ENCODE measurements around the gene MESD.
A peak's percentile ranks its signal among the peaks of the same experiment; 100 is the strongest.

MESD gene

DNA sequence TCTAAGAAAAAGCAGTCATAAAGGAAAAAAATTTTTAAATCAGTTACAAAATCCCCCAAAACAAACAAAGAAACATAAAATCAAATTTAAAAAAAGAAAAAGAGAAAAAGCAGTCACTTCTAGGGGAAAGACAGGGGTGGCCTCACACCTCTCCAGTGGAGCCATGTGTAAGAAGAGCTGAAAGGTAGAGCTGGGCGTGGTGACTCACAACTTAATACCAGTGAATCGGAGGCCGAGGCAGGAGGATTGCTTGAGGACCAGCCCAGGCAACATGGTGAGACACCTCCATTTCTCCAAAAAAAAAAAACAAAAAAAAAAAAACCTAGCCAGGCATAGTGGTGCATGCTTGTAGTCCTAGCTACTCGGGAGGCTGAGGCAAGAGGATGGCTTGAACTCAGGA, 14.7 kb downstream of the MESD start:
- no peak overlapping the region for H3K4me3 ChIP-seq (ENCODE audit: low read depth, low read length)
- DNase-seq (ENCODE audit: low read depth): no peak
- TF ChIP-seq, protein P1, sequence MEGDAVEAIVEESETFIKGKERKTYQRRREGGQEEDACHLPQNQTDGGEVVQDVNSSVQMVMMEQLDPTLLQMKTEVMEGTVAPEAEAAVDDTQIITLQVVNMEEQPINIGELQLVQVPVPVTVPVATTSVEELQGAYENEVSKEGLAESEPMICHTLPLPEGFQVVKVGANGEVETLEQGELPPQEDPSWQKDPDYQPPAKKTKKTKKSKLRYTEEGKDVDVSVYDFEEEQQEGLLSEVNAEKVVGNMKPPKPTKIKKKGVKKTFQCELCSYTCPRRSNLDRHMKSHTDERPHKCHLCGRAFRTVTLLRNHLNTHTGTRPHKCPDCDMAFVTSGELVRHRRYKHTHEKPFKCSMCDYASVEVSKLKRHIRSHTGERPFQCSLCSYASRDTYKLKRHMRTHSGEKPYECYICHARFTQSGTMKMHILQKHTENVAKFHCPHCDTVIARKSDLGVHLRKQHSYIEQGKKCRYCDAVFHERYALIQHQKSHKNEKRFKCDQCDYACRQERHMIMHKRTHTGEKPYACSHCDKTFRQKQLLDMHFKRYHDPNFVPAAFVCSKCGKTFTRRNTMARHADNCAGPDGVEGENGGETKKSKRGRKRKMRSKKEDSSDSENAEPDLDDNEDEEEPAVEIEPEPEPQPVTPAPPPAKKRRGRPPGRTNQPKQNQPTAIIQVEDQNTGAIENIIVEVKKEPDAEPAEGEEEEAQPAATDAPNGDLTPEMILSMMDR (IDR thresholded peaks at IDR 0.05; ENCODE audit: control insufficient read depth, extremely low read depth, insufficient read depth): no peak

DNA sequence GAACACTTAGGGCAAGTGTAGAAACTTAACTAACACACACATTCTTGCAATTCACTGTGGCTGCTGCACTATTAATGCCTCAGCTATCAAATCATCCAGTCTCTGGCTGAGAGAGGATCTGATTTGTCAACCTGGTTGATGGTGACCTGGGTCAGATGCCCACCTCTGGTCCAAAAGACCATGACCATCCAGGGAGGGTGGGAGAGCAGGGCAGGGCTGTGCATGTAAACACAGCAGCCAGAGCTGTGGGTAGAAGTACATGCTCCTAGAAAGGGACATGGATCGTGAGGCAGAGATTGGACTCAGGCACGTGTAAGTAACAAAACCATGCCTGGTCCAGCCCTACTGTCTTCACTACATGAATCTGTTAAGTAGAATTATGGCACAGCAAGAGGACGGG, 17.3 kb downstream of the MESD start:
- H3K4me3 ChIP-seq (ENCODE audit: low read depth, low read length): no peak overlapping the region
- TF ChIP-seq, protein P1 (IDR thresholded peaks at IDR 0.05; ENCODE audit: control insufficient read depth, extremely low read depth, insufficient read depth): no peak
- no peak for DNase-seq (ENCODE audit: low read depth)

DNA sequence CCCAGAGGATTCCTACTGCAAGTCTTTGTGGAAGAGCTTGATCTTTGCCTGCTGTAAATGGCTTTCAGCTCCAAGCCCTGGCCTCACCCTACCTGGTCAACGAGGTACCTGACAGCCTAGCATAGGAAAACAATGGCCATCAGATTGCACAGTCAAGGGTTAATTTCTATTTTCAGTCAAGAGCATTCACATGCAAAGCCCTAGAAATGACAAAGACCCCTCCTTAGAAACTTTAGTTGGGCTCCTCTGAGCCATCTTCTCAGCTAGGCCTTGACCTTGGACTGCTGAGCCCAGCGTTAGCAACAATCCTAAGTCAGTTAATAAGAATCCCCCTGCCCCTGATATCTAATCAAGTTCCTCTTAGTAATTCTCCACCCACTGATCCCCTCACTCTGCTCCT, 18.5 kb downstream of the MESD start:
- no peak for DNase-seq (ENCODE audit: low read depth)
- H3K4me3 ChIP-seq (ENCODE audit: low read depth, low read length): no peak overlapping the region
- TF ChIP-seq, protein P1 (IDR thresholded peaks at IDR 0.05; ENCODE audit: control insufficient read depth, extremely low read depth, insufficient read depth): no peak

DNA sequence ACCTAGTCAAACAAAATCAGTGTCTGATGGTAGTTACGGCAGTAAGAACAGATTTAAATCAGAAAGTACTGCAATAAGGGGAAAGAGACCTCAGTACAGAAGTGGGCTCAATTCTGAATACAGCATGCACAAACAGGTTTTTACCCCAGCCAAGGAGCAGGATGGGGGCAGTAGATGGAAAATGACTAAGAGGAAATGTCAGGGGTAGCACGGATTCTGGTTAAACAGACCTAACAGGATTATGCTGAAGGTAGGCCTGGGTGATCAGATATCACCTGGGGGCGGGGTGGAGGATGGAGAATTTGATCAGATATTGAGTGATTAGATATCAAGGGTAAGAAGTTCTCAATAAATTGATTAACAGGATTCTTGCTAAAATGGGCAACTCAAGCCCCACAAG, 19.0 kb downstream of the MESD start:
- no peak overlapping the region for H3K4me3 ChIP-seq (ENCODE audit: low read depth, low read length)
- TF ChIP-seq, protein P1 (IDR thresholded peaks at IDR 0.05; ENCODE audit: control insufficient read depth, extremely low read depth, insufficient read depth): no peak
- no peak for DNase-seq (ENCODE audit: low read depth)

DNA sequence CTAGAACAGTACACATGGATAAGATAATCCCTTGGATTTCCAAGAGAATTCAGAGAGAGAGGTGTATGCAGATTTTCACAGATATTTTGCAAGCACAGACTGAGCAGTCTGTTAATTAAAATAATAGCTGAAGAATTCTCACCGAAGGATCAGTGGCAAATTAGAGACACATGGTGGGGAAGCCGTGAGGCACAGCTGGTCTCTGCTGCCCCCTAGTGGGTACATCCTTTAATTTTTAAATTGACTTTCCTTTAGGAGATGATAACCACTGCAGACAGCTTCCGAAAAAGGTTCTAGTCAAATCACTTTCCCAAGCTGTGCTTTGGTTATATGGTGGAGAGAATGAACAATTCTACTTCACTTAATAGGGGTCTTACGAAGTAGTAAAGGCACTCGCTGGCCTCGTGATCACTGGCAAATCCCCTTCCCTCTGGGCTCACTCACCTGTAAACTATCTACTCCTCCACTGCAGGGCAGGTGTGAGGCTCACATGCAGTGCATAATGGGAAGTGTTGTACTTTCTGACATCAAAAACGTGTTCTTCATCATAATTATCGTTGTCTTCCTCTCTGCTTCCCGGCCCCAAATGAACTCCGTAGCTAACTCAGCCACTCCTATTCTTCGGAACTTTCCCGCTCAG, 19.5 kb downstream of the MESD start:
- no peak for DNase-seq (ENCODE audit: low read depth)
- TF ChIP-seq, protein P1 (IDR thresholded peaks at IDR 0.05; ENCODE audit: control insufficient read depth, extremely low read depth, insufficient read depth): peak; percentile 66

DNA sequence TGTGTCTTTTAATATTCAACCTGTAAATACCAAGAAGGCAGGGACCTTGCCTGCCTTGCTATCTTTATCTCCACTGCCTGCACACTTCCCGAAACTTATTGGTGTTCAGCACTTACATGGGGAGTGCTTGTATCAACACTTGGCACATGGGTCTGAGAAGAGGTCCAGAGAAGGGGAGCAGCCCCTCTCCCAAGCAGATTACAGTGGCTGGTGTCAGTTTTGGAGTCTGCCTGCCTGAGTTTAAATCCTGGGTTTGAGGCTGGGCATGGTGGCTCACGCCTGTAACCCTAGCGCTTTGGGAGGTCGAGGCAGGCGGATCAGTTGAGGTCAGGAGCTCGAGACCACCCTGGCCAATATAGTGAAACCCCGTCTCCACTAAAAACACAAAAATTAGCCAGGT, 20.3 kb downstream of the MESD start:
- TF ChIP-seq, protein P1 (IDR thresholded peaks at IDR 0.05; ENCODE audit: control insufficient read depth, extremely low read depth, insufficient read depth): no peak
- no peak overlapping the region for H3K4me3 ChIP-seq (ENCODE audit: low read depth, low read length)
- no peak for DNase-seq (ENCODE audit: low read depth)

More for the DNA sequence above, 19.5 kb downstream of the MESD start:
- H3K4me3 ChIP-seq (ENCODE audit: low read depth, low read length): no peak overlapping the region

DNA sequence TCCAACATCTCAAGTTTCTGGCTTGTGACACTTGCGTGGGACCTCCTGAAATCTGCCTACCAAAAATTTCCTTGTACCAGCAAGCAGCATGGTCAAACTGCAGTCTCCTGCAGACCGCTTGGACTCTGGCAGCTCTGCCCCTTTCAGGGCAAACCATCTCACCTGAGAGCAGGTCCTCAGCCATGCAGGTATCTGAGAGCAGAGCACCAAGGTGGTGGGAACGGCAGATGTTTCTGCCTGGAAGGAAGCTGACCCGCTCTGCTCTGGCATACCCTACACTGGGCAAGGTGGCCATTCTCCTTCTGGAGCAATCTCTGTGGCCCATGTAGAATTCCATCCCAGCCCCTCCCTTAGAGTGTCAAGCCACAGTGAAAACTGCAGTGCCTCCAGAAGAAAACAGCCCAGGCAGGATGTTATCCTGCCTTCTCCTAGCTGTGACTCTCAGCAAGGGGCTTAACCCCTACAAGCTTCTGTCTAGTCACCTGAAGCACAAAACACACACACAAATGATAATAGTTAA, 21.6 kb downstream of the MESD start:
- DNase-seq (ENCODE audit: low read depth): no peak
- TF ChIP-seq, protein P1 (IDR thresholded peaks at IDR 0.05; ENCODE audit: control insufficient read depth, extremely low read depth, insufficient read depth): no peak
- H3K4me3 ChIP-seq (ENCODE audit: low read depth, low read length): no peak overlapping the region
